Activated B cell treated with CpG ODN at 0.5 μM for 24 hours (primary cell): ENCODE data around the gene GNG7. TPM values are rescaled to one million over a fixed set of nuclear protein-coding genes. Genes with fewer than 3 reads are reported as not detected.
"Not testable (repeated sequence)": the region's sequence is repeated elsewhere in the genome, so short reads cannot be mapped to it uniquely, and the experiment has no call there.

Experiments used
- ATAC-seq: fragments of 200-7000 bp; cut with Tn5 transposase; one replicate; pipeline ENCODE4 v1.10.0; 2021; ENCODE audit warnings: low read depth, mild to moderate bottlenecking, moderate library complexity
- CTCF ChIA-PET: fragments of 350-600 bp; sonication (Branson Sonifier 250); formaldehyde crosslinking; loops from one replicate; lab custom pipeline; 2021; ENCODE audit warnings: antibody characterized with exemption; lab: Charles Lee
- POLR2A ChIA-PET: fragments of 350-600 bp; sonication (Branson Sonifier 250); formaldehyde crosslinking; loops from one replicate; lab custom pipeline; 2021; ENCODE audit warnings: antibody characterized with exemption; lab: Charles Lee
- DNase-seq: peaks from one replicate; pipeline ENCODE4 v3.0.0; 2022
- H3K27ac Mint-ChIP-seq: one replicate; pipeline ENCODE4 v1.8.0; 2020; ENCODE audit warnings: mixed read lengths
- H3K27me3 Mint-ChIP-seq: one replicate; pipeline ENCODE4 v1.8.0; 2021; ENCODE audit warnings: mixed read lengths
- H3K36me3 Mint-ChIP-seq: one replicate; pipeline ENCODE4 v1.8.0; 2021; ENCODE audit warnings: low read depth, mixed read lengths
- H3K4me1 Mint-ChIP-seq: one replicate; pipeline ENCODE4 v1.8.0; 2021; ENCODE audit warnings: mixed read lengths
- H3K4me3 Mint-ChIP-seq: one replicate; pipeline ENCODE4 v1.8.0; 2020; ENCODE audit warnings: mild to moderate bottlenecking, mixed read lengths
- H3K9me3 Mint-ChIP-seq: one replicate; pipeline ENCODE4 v1.8.0; 2020; ENCODE audit warnings: mixed read lengths
- intact Hi-C: fragments of 100-400 bp; cut with micrococcal nuclease; formaldehyde crosslinking; loops from one replicate; pipeline ENCODE4 v1.15.1; 2024
- total RNA-seq: library from RNA; stranded (reverse); gene quantifications from 2 replicates; pipeline ENCODE4 v1.2.3, GENCODE V29; 2022
- TF ChIP-seq, protein P1 (sequence below): fragments of 200-600 bp; IDR thresholded peaks from one replicate; pipeline ENCODE4 v1.8.0; 2022; ENCODE audit warnings: antibody characterized with exemption, mild to moderate bottlenecking

GNG7 gene
- total RNA-seq, 1 donor from 2014 or later, result 35.4 TPM

DNA sequence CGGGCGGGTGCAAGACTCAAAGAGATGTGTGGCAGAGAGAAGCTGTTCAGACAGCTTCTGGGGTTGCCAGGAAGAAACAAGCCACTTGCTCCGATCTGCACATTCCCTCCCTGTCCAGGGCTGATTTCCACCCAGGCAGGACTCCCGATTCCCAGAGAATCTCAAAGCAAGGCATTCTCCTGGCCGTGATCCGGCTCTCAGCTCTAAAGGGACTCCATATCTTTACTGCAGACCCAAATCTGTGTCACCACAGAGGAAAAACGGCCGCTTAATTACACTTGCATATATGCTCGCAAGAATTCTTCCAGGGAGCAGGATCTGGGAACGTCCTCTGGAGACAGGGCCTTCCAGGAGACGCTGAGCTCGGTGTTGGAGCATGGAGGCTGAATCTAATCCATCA lies 25.7 kb downstream of the GNG7 start:
- ATAC-seq, result no peak
- Mint-ChIP-seq H3K4me3 (no peak overlapping the region), H3K27me3 (no peaks in the 10 kb centered on the region), H3K9me3 (peaks cover 11% of the 10 kb centered on the region), H3K27ac (peak overlapping the region; percentile 96), H3K4me1 (peaks cover 64% of the 10 kb centered on the region), H3K36me3 (peaks cover 55% of the 10 kb centered on the region)
- POLR2A ChIA-PET, result interaction anchor here (0.5 to 10.6 kb wide), 5 partner anchors 16 to 774 kb away, joined by 4 to 176 read pairs (median 5); partner anchors contain the start of gene GNG7
- intact Hi-C loops, result no loop called here
- TF ChIP-seq, protein P1, sequence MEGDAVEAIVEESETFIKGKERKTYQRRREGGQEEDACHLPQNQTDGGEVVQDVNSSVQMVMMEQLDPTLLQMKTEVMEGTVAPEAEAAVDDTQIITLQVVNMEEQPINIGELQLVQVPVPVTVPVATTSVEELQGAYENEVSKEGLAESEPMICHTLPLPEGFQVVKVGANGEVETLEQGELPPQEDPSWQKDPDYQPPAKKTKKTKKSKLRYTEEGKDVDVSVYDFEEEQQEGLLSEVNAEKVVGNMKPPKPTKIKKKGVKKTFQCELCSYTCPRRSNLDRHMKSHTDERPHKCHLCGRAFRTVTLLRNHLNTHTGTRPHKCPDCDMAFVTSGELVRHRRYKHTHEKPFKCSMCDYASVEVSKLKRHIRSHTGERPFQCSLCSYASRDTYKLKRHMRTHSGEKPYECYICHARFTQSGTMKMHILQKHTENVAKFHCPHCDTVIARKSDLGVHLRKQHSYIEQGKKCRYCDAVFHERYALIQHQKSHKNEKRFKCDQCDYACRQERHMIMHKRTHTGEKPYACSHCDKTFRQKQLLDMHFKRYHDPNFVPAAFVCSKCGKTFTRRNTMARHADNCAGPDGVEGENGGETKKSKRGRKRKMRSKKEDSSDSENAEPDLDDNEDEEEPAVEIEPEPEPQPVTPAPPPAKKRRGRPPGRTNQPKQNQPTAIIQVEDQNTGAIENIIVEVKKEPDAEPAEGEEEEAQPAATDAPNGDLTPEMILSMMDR, result no peak
- CTCF ChIA-PET, result no interaction called here
- DNase-seq, result no peak

DNA sequence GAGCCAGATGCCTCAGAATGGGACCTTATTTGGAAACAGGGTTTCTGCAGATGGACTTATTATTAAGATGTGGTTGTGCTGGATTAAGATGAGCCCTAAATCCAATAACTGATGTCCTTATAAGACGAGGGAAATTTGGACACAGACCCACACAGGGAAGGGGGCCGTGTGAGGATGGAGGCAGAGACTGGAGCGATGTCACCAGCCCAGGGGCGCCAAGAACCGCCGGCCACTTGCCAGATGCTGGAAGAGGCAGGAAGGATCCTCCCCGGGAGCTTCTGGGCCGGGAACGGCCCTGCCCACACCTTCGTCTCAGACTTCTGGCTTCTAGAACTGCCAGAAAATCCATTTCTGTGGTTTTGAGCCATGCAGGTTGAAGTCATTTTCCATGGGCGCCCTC lies 26.6 kb downstream of the GNG7 start:
- ChIA-PET CTCF (no interaction called here), POLR2A (interaction anchor here (1.3 kb wide), 1 partner anchor 34 kb away, joined by 5 read pairs; no protein-coding TSS in a partner anchor)
- intact Hi-C loops, result no loop called here
- TF ChIP-seq, protein P1, result no peak
- H3K27me3 Mint-ChIP-seq, result no peaks in the 10 kb centered on the region
- H3K9me3 Mint-ChIP-seq, result peaks cover 11% of the 10 kb centered on the region
- peaks cover 52% of the 10 kb centered on the region for H3K36me3 Mint-ChIP-seq
- DNase-seq, result no peak
- no peak for ATAC-seq
- H3K27ac Mint-ChIP-seq, result peak overlapping the region; percentile 96
- H3K4me1 Mint-ChIP-seq, result peaks cover 60% of the 10 kb centered on the region
- no peak overlapping the region for H3K4me3 Mint-ChIP-seq

DNA sequence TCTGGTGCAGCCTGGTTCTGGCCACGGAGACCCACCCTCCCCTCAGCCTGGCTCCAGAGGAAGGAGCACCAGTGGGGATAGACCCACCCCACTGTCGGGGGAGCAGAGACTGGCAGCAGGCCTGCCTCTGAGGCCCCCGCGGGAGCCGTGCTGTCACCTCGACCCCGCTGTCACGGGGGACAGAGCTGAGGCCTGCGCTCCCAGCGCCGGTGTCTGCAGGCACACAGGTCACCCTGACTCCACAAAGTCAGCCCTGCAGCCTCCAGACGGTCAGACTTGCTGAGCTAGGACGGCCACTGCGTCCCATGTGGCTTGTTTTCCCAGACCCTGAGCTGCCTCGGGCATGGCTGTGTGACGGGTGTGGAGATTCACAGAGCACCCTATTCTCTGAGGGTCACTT lies 32.3 kb downstream of the GNG7 start:
- CTCF ChIA-PET, result no interaction called here

DNA sequence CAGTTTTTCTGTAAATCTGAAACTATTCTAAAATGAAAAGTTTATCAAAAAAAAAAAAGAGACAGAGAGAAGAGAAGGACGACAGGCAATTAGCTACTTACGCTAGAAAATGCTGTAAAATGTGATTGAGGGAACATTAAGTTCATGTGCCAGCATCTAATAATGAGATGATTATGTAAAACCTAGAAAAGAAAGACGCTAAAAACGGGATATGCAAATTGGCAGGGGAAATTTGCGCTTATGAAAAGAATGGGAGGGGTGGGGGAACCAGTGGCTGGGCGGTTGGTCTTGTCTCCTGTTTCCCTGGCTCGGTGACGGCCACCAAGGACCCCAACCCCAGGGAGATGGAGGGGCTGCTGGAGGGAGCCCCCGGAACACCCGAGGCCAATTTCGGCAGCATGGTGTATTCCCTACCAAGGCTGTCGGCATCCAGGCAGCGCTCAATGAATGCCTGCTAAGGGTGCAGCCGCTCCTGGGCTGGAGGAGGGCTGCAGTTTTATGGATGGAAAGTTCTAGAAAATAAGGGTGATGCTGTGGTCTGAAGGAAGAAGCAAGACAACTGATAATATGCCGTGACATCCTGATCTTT lies 34.2 kb downstream of the GNG7 start:
- CTCF ChIA-PET, result no interaction called here
- no peaks in the 10 kb centered on the region for H3K9me3 Mint-ChIP-seq
- POLR2A ChIA-PET, result interaction anchor here (0.7 to 2.4 kb wide), 4 partner anchors 12 to 192 kb away, joined by 3 to 8 read pairs (median 4); partner anchors contain the start of gene GADD45B
- DNase-seq, result no peak
- peak overlapping the region; percentile 80 for H3K4me3 Mint-ChIP-seq
- ATAC-seq, result no peak
- TF ChIP-seq, protein P1, result no peak
- intact Hi-C loops, result no loop called here
- no peaks in the 10 kb centered on the region for H3K27me3 Mint-ChIP-seq
- H3K4me1 Mint-ChIP-seq, result peaks cover 67% of the 10 kb centered on the region
- H3K36me3 Mint-ChIP-seq, result peaks cover 39% of the 10 kb centered on the region
- H3K27ac Mint-ChIP-seq, result peak overlapping the region; percentile 86

More for the DNA sequence above, 32.3 kb downstream of the GNG7 start:
- TF ChIP-seq, protein P1, result no peak
- Mint-ChIP-seq H3K36me3 (peaks cover 42% of the 10 kb centered on the region), H3K9me3 (no peaks in the 10 kb centered on the region), H3K27ac (no peak overlapping the region), H3K27me3 (no peaks in the 10 kb centered on the region), H3K4me1 (peaks cover 53% of the 10 kb centered on the region), H3K4me3 (no peak overlapping the region)
- intact Hi-C loops, result no loop called here
- DNase-seq (no peak), ATAC-seq (no peak)
- POLR2A ChIA-PET, result interaction anchor here (0.6 to 1.7 kb wide), 3 partner anchors 11 to 1712 kb away, joined by 3 to 19 read pairs (median 15); no protein-coding TSS in a partner anchor

DNA sequence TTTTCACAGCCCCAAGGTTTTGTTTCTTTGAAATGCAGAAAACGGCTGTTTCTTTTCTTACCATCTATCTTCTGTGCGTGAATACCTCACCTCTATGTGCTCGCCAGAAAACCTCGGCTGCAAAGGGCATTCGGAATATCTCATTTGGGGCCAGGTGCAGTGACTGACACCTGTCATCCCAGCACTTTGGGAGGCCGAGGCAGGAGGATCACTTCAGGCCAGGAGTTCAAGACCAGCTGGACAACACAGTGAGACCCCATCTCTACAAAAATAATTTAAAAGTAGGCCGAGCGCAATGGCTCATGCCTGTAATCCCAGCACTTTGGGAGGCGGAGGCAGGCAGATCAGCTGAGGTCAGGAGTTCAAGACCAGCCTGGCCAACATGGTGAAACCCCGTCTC lies 35.1 kb downstream of the GNG7 start:
- DNase-seq, CTCF ChIA-PET, H3K9me3 Mint-ChIP-seq, intact Hi-C loops, H3K4me3 Mint-ChIP-seq, H3K27me3 Mint-ChIP-seq, ATAC-seq: not testable (repeated sequence)
- H3K36me3 Mint-ChIP-seq, result peaks cover 37% of the 10 kb centered on the region
- peaks cover 72% of the 10 kb centered on the region for H3K4me1 Mint-ChIP-seq
- POLR2A ChIA-PET, result interaction anchor here (2.4 kb wide), 1 partner anchor 13 kb away, joined by 8 read pairs; no protein-coding TSS in a partner anchor
- H3K27ac Mint-ChIP-seq, result peak overlapping the region; percentile 86
